WTC11 (cell line): ENCODE measurements around the gene RNF17. TPM values are rescaled to one million over a fixed set of nuclear protein-coding genes. Genes with fewer than 3 reads are reported as not detected.

Source experiments
- ATAC-seq: fragments of 200-7000 bp; cut with Tn5 transposase; 2 replicates; pipeline ENCODE4 v1.10.0; 2021; ENCODE audit warnings: mild to moderate bottlenecking, moderate library complexity
- CTCF ChIA-PET: fragments of 300-600 bp; sonication (Branson Sonifier 250); formaldehyde crosslinking; loops from one replicate; lab custom pipeline; 2021; ENCODE audit warnings: antibody characterized with exemption; lab: Charles Lee
- POLR2A ChIA-PET: fragments of 350-600 bp; sonication (Branson Sonifier 250); formaldehyde crosslinking; loops from one replicate; lab custom pipeline; 2021; ENCODE audit warnings: antibody characterized with exemption; lab: Charles Lee
- DNase-seq: peaks from one replicate; pipeline ENCODE4 v3.0.0; 2021; ENCODE audit warnings: low spot score
- H3K27ac Mint-ChIP-seq: 2 replicates; pipeline ENCODE4 v1.8.0; 2021; ENCODE audit warnings: mixed read lengths
- H3K27me3 Mint-ChIP-seq: 2 replicates; pipeline ENCODE4 v1.8.0; 2021; ENCODE audit warnings: low read depth, mild to moderate bottlenecking, moderate library complexity, mixed read lengths
- H3K36me3 Mint-ChIP-seq: 2 replicates; pipeline ENCODE4 v1.8.0; 2021; ENCODE audit warnings: mixed read lengths
- H3K4me1 Mint-ChIP-seq: 2 replicates; pipeline ENCODE4 v1.8.0; 2022; ENCODE audit warnings: mixed read lengths
- H3K4me3 Mint-ChIP-seq: 2 replicates; pipeline ENCODE4 v1.8.0; 2021; ENCODE audit warnings: mild to moderate bottlenecking, moderate library complexity, mixed read lengths
- H3K9me3 Mint-ChIP-seq: 2 replicates; pipeline ENCODE4 v1.8.0; 2021; ENCODE audit warnings: mixed read lengths
- ATF6 ChIP-seq: sonication (generic); formaldehyde crosslinking; IDR thresholded peaks from 2 replicates; pipeline ENCODE4 v1.8.1; 2023; ENCODE audit warnings: mild to moderate bottlenecking, missing genetic modification reagents
- CREM ChIP-seq: sonication (generic); formaldehyde crosslinking; IDR thresholded peaks from 2 replicates; pipeline ENCODE4 v1.8.1; 2022; ENCODE audit warnings: mild to moderate bottlenecking, missing genetic modification reagents, moderate library complexity
- E2F1 ChIP-seq: sonication (generic); formaldehyde crosslinking; IDR thresholded peaks from 2 replicates; pipeline ENCODE4 v1.8.0; 2022; ENCODE audit warnings: mild to moderate bottlenecking, missing genetic modification reagents
- FOXP4 ChIP-seq: sonication (generic); formaldehyde crosslinking; IDR thresholded peaks from 2 replicates; pipeline ENCODE4 v1.8.0; 2022; ENCODE audit warnings: mild to moderate bottlenecking, missing genetic modification reagents
- GTF2I ChIP-seq: fragments of 250-450 bp; sonication (Bioruptor Pico); conservative IDR thresholded peaks from 2 replicates; pipeline ENCODE4 v1.4.0; 2021; ENCODE audit warnings: mild to moderate bottlenecking
- NFE2L1 ChIP-seq: sonication (generic); formaldehyde crosslinking; IDR thresholded peaks from 2 replicates; pipeline ENCODE4 v1.8.1; 2023; ENCODE audit warnings: missing genetic modification reagents
- NFYB ChIP-seq: sonication (generic); formaldehyde crosslinking; conservative IDR thresholded peaks from 2 replicates; pipeline ENCODE4 v1.8.0; 2022; ENCODE audit warnings: low read depth, missing genetic modification reagents
- RELA ChIP-seq: sonication (generic); formaldehyde crosslinking; IDR thresholded peaks from 2 replicates; pipeline ENCODE4 v1.8.1; 2022; ENCODE audit warnings: missing genetic modification reagents, mild to moderate bottlenecking, borderline replicate concordance
- TEAD4 ChIP-seq: sonication (generic); formaldehyde crosslinking; IDR thresholded peaks from 2 replicates; pipeline ENCODE4 v1.8.0; 2022; ENCODE audit warnings: mild to moderate bottlenecking, missing genetic modification reagents
- USF1 ChIP-seq: sonication (generic); formaldehyde crosslinking; IDR thresholded peaks from 2 replicates; pipeline ENCODE4 v1.8.0; 2022; ENCODE audit warnings: mild to moderate bottlenecking, missing genetic modification reagents
- ZMAT4 ChIP-seq: fragments of 250-450 bp; sonication (Bioruptor Pico); IDR thresholded peaks from 2 replicates; pipeline ENCODE4 v1.9.0; 2021; ENCODE audit warnings: mild to moderate bottlenecking
- ZNF281 ChIP-seq: sonication (generic); formaldehyde crosslinking; IDR thresholded peaks from 2 replicates; pipeline ENCODE4 v1.8.0; 2023; ENCODE audit warnings: mild to moderate bottlenecking, missing genetic modification reagents
- ZNF423 ChIP-seq: fragments of 250-450 bp; sonication (Bioruptor Pico); IDR thresholded peaks from 2 replicates; pipeline ENCODE4 v2.1.2; 2022; ENCODE audit warnings: mild to moderate bottlenecking, moderate library complexity
- total RNA-seq: library from RNA; stranded (reverse); gene quantifications from 3 replicates; pipeline ENCODE4 v1.2.3, GENCODE V29; 2021

Gene RNF17
- total RNA-seq, 1 experiment from 2014 or later = not detected

GRCh38 chr13:24742977-24743376 lies 21.0 kb upstream of the RNF17 start (continued):
- TF ChIP-seq RELA (CRISPR knock-in tag) (no peak), E2F1 (CRISPR knock-in tag) (no peak)

GRCh38 chr13:24744247-24744646 lies 19.7 kb upstream of the RNF17 start:
- CTCF ChIA-PET = interaction anchor here (0.6 to 1.1 kb wide), 3 partner anchors 25 to 241 kb away, joined by 3 to 5 read pairs (median 3); no protein-coding TSS in a partner anchor
- no peak for ATAC-seq
- H3K27me3 Mint-ChIP-seq = peaks cover 67% of the 10 kb centered on the region
- H3K27ac Mint-ChIP-seq = no peak overlapping the region
- POLR2A ChIA-PET = no interaction called here
- no peak for DNase-seq
- no peak overlapping the region for H3K4me3 Mint-ChIP-seq
- no peaks in the 10 kb centered on the region for H3K36me3 Mint-ChIP-seq
- peaks cover 20% of the 10 kb centered on the region for H3K4me1 Mint-ChIP-seq
- TF ChIP-seq CREM (CRISPR knock-in tag) (no peak), ATF6 (CRISPR knock-in tag) (no peak), TEAD4 (CRISPR knock-in tag) (no peak), USF1 (CRISPR knock-in tag) (no peak), NFYB (CRISPR knock-in tag) (no peak), ZNF423 (CRISPR knock-in tag) (no peak), ZMAT4 (CRISPR knock-in tag) (no peak), ZNF281 (CRISPR knock-in tag) (no peak), NFE2L1 (no peak), FOXP4 (CRISPR knock-in tag) (no peak)
- no peaks in the 10 kb centered on the region for H3K9me3 Mint-ChIP-seq

- peaks cover 20% of the 10 kb centered on the region for H3K4me1 Mint-ChIP-seq
- peaks cover 79% of the 10 kb centered on the region for H3K27me3 Mint-ChIP-seq
- TF ChIP-seq RELA (CRISPR knock-in tag) = 0 out of 2 replicates have a peak, but pooled peaks have one; percentile 32
- TF ChIP-seq GTF2I = no peak
- TF ChIP-seq, all 79 proteins: peak for 1
- H3K4me3 Mint-ChIP-seq = peak overlapping the region; percentile 49
- ATAC-seq (no peak), DNase-seq (peak; percentile 28)
- CTCF ChIA-PET = interaction anchor here (0.7 kb wide), 1 partner anchor 51 kb away, joined by 7 read pairs; no protein-coding TSS in a partner anchor
- no peaks in the 10 kb centered on the region for H3K9me3 Mint-ChIP-seq
- no peak overlapping the region for H3K27ac Mint-ChIP-seq
- H3K36me3 Mint-ChIP-seq = no peaks in the 10 kb centered on the region
- POLR2A ChIA-PET = no interaction called here
These were observed 18.5 kb upstream of the RNF17 start for GRCh38 chr13:24745516-24745860.
